Measurements from ENCODE around the gene ATP8A2. TPM values are rescaled to one million over a fixed set of nuclear protein-coding genes. Genes with fewer than 3 reads are reported as not detected.

The ATP8A2 gene
- total and polyA plus RNA-seq, 2 of the 4 experiments (the other 2 are of a cell fraction), result 0.02 to 0.18 TPM

DNA sequence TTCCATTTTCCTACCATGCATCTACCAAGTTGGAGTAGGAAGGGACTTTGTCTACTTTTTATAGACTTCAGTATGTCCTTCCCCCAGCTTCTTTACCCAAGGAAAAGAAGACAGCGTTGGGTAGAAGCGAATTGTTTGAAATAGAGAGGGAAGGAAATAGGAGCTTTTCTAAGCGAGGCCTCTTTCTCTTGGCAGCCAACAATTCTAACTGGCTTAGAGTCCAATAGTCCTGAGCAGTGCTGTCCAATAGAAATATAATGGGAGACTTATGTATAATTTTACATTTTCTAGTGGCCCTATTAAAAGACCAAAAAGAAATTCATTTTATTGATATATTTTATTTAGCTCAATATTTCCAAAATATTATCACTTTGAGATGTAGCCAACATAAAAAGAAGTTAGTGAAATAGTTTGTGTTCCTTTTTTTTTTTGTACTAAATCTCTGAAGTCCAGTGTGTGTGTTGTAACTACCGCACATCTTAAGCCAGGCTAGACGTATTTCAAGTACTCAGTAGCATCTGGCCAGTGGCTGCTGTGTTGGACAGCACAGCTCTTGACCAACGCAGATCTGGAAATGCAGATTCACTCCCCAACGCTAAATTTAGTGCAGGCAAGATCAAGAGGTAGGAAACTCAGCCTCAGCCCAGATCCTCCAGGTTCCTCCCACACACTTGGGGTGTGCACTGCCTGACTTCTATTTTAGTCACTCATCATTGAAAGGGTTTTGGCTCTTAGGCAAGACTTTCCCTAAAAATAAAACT lies 500.9 kb downstream of the ATP8A2 start:
- ChIA-PET POLR2A (ENCODE audit: unreplicated experiment) (no interaction called here), CTCF (interaction anchor here (0.6 kb wide), 1 partner anchor 28 kb away, joined by 3 read pairs; no protein-coding TSS in a partner anchor)
- H3K4me2 ChIP-seq (ENCODE audit: low read depth, low read length), result no peak overlapping the region
- no peaks in the 10 kb centered on the region for H3K9me1 ChIP-seq (ENCODE audit: insufficient read depth, low read length)
- no peak overlapping the region for H3K4me3 ChIP-seq (ENCODE audit: insufficient read depth, low read depth, low read length)
- H3K23ac ChIP-seq (ENCODE audit: low read depth, low read length), result no peak overlapping the region
- no peak overlapping the region for H2AK9ac ChIP-seq (replicated peaks; ENCODE audit: low read depth, low read length, poor library complexity)
- no peak overlapping the region for H2BK5ac ChIP-seq (ENCODE audit: low read depth, low read length, poor library complexity, severe bottlenecking)
- TF ChIP-seq RCOR1 (IDR thresholded peaks at IDR 0.05; ENCODE audit: insufficient replicate concordance, low read length) (no peak), SMC3 (IDR thresholded peaks at IDR 0.05; ENCODE audit: low read depth, low read length) (no peak), CHD1 (IDR thresholded peaks at IDR 0.05; ENCODE audit: low read depth, low read length) (no peak), RFX5 (IDR thresholded peaks at IDR 0.05; ENCODE audit: low read depth, low read length) (no peak)
- no peak overlapping the region for H3K14ac ChIP-seq (replicated peaks; ENCODE audit: low read depth, low read length)
- no peak overlapping the region for H2AFZ ChIP-seq (replicated peaks; ENCODE audit: low read length, poor library complexity)
- H3K79me1 ChIP-seq (ENCODE audit: low read depth in 1 of 2, low read length in 2 of 2), result no peaks in the 10 kb centered on the region
- in situ Hi-C loops (cut with MboI; ENCODE audit: low sequenced_read_pairs), result no loop called here
- H4K8ac ChIP-seq (ENCODE audit: low read depth in 2 of 2, low read length in 2 of 2), result no peak overlapping the region
- no peaks in the 10 kb centered on the region for H3K36me3 ChIP-seq (ENCODE audit: control insufficient read depth, insufficient read depth, low read length)
- no peaks in the 10 kb centered on the region for H4K20me1 ChIP-seq (ENCODE audit: insufficient read depth, low read length)
- no peaks in the 10 kb centered on the region for H3K27me3 ChIP-seq (ENCODE audit: control insufficient read depth, insufficient read depth, low read length)
- no peak overlapping the region for H3K27ac ChIP-seq (ENCODE audit: insufficient read depth, low read length)
- H2AK5ac ChIP-seq (ENCODE audit: low read depth, low read length), result no peak overlapping the region
- dilution Hi-C loops (cut with HindIII; ENCODE audit: low sequenced_read_pairs, unreplicated experiment), result no loop called here
- intact Hi-C loops (cut with micrococcal nuclease), result no loop called here
- H4K5ac ChIP-seq (ENCODE audit: low read depth, low read length), result no peak overlapping the region
- H3K4ac ChIP-seq (ENCODE audit: low read depth, low read length), result no peak overlapping the region
- no peak overlapping the region for H3K18ac ChIP-seq (ENCODE audit: low read depth, low read length)
- H2BK120ac ChIP-seq (ENCODE audit: low read depth, low read length), result no peak overlapping the region
- WGBS, 2 experiments (ENCODE audit: extremely low coverage in 2 of 2, insufficient read length in 1 of 2), result 60% methylated on average over 2 of the region's 7 CpGs; no CpG with 5 or more reads in 1 of the 2 experiments
- no peak for DNase-seq
- no TSS peak for BruUV-seq (replicated peaks)
- H2BK15ac ChIP-seq (ENCODE audit: low read depth, low read length), result no peak overlapping the region
- H3K9me3 ChIP-seq (ENCODE audit: control insufficient read depth, insufficient read depth, low read length), result no peaks in the 10 kb centered on the region
- no peak overlapping the region for H3K9ac ChIP-seq (ENCODE audit: low read depth, low read length)
- no peak overlapping the region for H2BK20ac ChIP-seq (ENCODE audit: low read depth, low read length)
- ATAC-seq (ENCODE audit: low read depth), result no peak
- no peak overlapping the region for H3K56ac ChIP-seq (ENCODE audit: extremely low read depth, insufficient read depth, low read length)
- no peak overlapping the region for H4K91ac ChIP-seq (ENCODE audit: insufficient read depth, low read depth, low read length)
- H3K4me1 ChIP-seq (ENCODE audit: control insufficient read depth, insufficient read depth, low read length), result no peaks in the 10 kb centered on the region
